Keratinocyte (primary cell): ENCODE measurements around the gene XPNPEP2. TPM values are rescaled to one million over a fixed set of nuclear protein-coding genes. Genes with fewer than 3 reads are reported as not detected.

ENCODE experiments used
- DNase-seq: peaks from one replicate; pipeline ENCODE4 v3.0.0-alpha.2; 2011; ENCODE audit warnings: low read depth, missing footprints, low spot score
- FAIRE-seq: peaks from 2 replicates; lab custom pipeline; 2011; peaks lifted over from hg19 to GRCh38; lab: Jason Lieb, UNC
- H2AFZ ChIP-seq: 2 replicates; pipeline ENCODE4 v1.6.0; 2012; ENCODE audit warnings: low read length, control low read depth, inconsistent platforms; ENCODE audit not compliant: control insufficient read depth
- H3K27ac ChIP-seq: 2 replicates; pipeline ENCODE4 v1.5.1; 2011; ENCODE audit warnings: low read length; ENCODE audit not compliant: control insufficient read depth, insufficient read depth
- H3K27me3 ChIP-seq: 3 replicates; pipeline ENCODE4 v1.6.0; 2011; ENCODE audit warnings: low read length; ENCODE audit not compliant: control insufficient read depth, insufficient read depth; ENCODE audit errors: extremely low read depth
- H3K36me3 ChIP-seq, 2 experiments: 2 replicates in 1 of 2; 3 replicates in 1 of 2; pipeline ENCODE4 v1.5.1; 2011; ENCODE audit warnings: low read length in 2 of 2, mild to moderate bottlenecking in 1 of 2; ENCODE audit not compliant: control insufficient read depth in 2 of 2, insufficient read depth in 2 of 2; ENCODE audit errors: extremely low read depth in 1 of 2
- H3K4me1 ChIP-seq: 3 replicates; pipeline ENCODE4 v1.5.1; 2011; ENCODE audit warnings: low read length; ENCODE audit not compliant: control insufficient read depth, insufficient read depth; ENCODE audit errors: extremely low read depth
- H3K4me2 ChIP-seq: 3 replicates; pipeline ENCODE4 v1.6.0; 2011; ENCODE audit warnings: low read depth, low read length; ENCODE audit not compliant: control insufficient read depth, insufficient read depth; ENCODE audit errors: extremely low read depth
- H3K4me3 ChIP-seq, 3 experiments: fragments of 200-600 bp in 1 of 3; sonication (generic) in 1 of 3; 2 replicates in 2 of 3; 3 replicates in 1 of 3; pipeline ENCODE4 v1.5.1; 2011 to 2016; ENCODE audit warnings: low read length in 3 of 3, mild to moderate bottlenecking in 3 of 3, control low read depth in 2 of 3, inconsistent platforms in 1 of 3, low read depth in 1 of 3, mixed read lengths in 1 of 3, mixed run types in 1 of 3, moderate library complexity in 1 of 3; ENCODE audit not compliant: control insufficient read depth in 2 of 3, insufficient read depth in 2 of 3; ENCODE audit errors: extremely low read depth in 1 of 3
- H3K79me2 ChIP-seq: 2 replicates; pipeline ENCODE4 v1.6.0; 2012; ENCODE audit warnings: low read length; ENCODE audit not compliant: control insufficient read depth, insufficient read depth
- H3K9ac ChIP-seq: 3 replicates; pipeline ENCODE4 v1.6.0; 2011; ENCODE audit warnings: low read length; ENCODE audit not compliant: control insufficient read depth, insufficient read depth; ENCODE audit errors: extremely low read depth
- H3K9me1 ChIP-seq: 3 replicates; pipeline ENCODE4 v1.6.0; 2011; ENCODE audit warnings: low read length; ENCODE audit not compliant: control insufficient read depth, insufficient read depth; ENCODE audit errors: extremely low read depth
- H3K9me3 ChIP-seq: 2 replicates; pipeline ENCODE4 v1.5.1; 2012; ENCODE audit warnings: low read depth, low read length; ENCODE audit not compliant: control insufficient read depth
- H4K20me1 ChIP-seq: 3 replicates; pipeline ENCODE4 v1.6.0; 2011; ENCODE audit warnings: low read length; ENCODE audit not compliant: control insufficient read depth, insufficient read depth; ENCODE audit errors: extremely low read depth
- EZH2 ChIP-seq: IDR thresholded peaks from one replicate; pipeline ENCODE4 v1.6.1; 2012; ENCODE audit warnings: inconsistent platforms, mild to moderate bottlenecking, low read length, moderate library complexity
- dilution Hi-C: fragments of 300-500 bp; cut with MboI; formaldehyde crosslinking; loops from one replicate; pipeline ENCODE4 v1.7.0; 2020; ENCODE audit warnings: low sequenced_read_pairs; ENCODE audit not compliant: extremely low pct_ligation_motif_present
- polyA plus RNA-seq, 5 experiments: library from polyadenylated mRNA; depleted of rRNA in 3 of 5; stranded (reverse) in 3 of 5; stranded (forward) in 1 of 5; unstranded in 1 of 5; fragments of >200 nt; gene quantifications; 1 replicate in 1 of 5; 2 replicates in 3 of 5; 3 replicates in 1 of 5; pipeline versions ENCODE4 v1.2.1 to v1.2.3, GENCODE V29; 2011 to 2012; ENCODE audit warnings: missing spikeins in 2 of 5, low read depth in 1 of 5, low replicate concordance in 1 of 5
- TF ChIP-seq, protein P1 (sequence below), 3 experiments: IDR thresholded peaks in 1 of 3; conservative IDR thresholded peaks in 1 of 3; optimal IDR thresholded peaks in 1 of 3; 2 replicates in 2 of 3; 3 replicates in 1 of 3; pipeline versions ENCODE3 to v1.5.1; 2011; ENCODE audit warnings: low read length in 3 of 3, mild to moderate bottlenecking in 3 of 3, moderate library complexity in 2 of 3, control low read depth in 1 of 3, inconsistent platforms in 1 of 3; ENCODE audit not compliant: insufficient read depth in 2 of 3; ENCODE audit errors: extremely low read depth in 1 of 3

Gene XPNPEP2
- polyA plus RNA-seq, 1 donor (not counting 4 experiments of a cell fraction or from before 2014, with no cell fraction given): not detected

DNA sequence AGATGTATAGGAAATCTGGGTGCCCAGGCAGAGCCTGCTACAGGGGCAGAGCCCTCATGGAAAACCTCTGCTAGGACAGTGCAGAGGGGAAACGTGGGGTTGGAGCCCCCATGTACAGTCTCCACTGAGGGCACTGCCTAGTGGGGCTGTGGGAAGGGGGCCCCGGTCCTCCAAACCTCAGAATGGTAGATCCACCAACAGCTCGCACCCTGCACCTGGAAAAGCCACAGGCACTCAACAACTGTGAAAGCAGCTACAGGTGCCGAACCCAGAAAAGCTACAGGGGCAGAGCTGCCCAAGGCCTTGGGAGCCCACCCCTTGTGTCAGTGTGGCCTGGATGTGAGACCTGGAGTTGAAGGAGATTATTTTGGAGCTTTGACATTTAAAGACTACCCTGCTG is 5.4 kb upstream of the XPNPEP2 start:
- no peak for FAIRE-seq
- H3K4me3 ChIP-seq: no peak overlapping the region
- no peak overlapping the region for H2AFZ ChIP-seq
- H3K9me1 ChIP-seq: no peaks in the 10 kb centered on the region
- no peak for DNase-seq
- H3K9ac ChIP-seq: no peak overlapping the region
- no peaks in the 10 kb centered on the region for H3K9me3 ChIP-seq
- H3K4me1 ChIP-seq: peaks cover 4% of the 10 kb centered on the region
- H3K27ac ChIP-seq: no peak overlapping the region
- TF ChIP-seq, protein P1, sequence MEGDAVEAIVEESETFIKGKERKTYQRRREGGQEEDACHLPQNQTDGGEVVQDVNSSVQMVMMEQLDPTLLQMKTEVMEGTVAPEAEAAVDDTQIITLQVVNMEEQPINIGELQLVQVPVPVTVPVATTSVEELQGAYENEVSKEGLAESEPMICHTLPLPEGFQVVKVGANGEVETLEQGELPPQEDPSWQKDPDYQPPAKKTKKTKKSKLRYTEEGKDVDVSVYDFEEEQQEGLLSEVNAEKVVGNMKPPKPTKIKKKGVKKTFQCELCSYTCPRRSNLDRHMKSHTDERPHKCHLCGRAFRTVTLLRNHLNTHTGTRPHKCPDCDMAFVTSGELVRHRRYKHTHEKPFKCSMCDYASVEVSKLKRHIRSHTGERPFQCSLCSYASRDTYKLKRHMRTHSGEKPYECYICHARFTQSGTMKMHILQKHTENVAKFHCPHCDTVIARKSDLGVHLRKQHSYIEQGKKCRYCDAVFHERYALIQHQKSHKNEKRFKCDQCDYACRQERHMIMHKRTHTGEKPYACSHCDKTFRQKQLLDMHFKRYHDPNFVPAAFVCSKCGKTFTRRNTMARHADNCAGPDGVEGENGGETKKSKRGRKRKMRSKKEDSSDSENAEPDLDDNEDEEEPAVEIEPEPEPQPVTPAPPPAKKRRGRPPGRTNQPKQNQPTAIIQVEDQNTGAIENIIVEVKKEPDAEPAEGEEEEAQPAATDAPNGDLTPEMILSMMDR (optimal IDR thresholded peaks at IDR 0.05 in 1 of 3, IDR thresholded peaks at IDR 0.05 in 1 of 3, conservative IDR thresholded peaks at IDR 0.05 in 1 of 3; ENCODE audit: extremely low read depth in 1 of 3, insufficient read depth in 2 of 3, low read length in 3 of 3): no peak
- no peak for TF ChIP-seq EZH2
- no peak overlapping the region for H3K4me2 ChIP-seq
- H4K20me1 ChIP-seq: no peaks in the 10 kb centered on the region
- no peaks in the 10 kb centered on the region for H3K36me3 ChIP-seq
- no peaks in the 10 kb centered on the region for H3K79me2 ChIP-seq
- no peaks in the 10 kb centered on the region for H3K27me3 ChIP-seq
- dilution Hi-C loops: no loop called here

- Histone ChIP-seq H3K27me3 (no peaks in the 10 kb centered on the region), H3K4me2 (no peak overlapping the region), H4K20me1 (no peaks in the 10 kb centered on the region), H3K9me3 (no peaks in the 10 kb centered on the region), H3K9ac (no peak overlapping the region), H3K9me1 (no peaks in the 10 kb centered on the region), H3K36me3 (no peaks in the 10 kb centered on the region), H3K4me3 (no peak overlapping the region), H3K79me2 (no peaks in the 10 kb centered on the region), H2AFZ (no peak overlapping the region), H3K27ac (no peak overlapping the region), H3K4me1 (peaks cover 4% of the 10 kb centered on the region)
- no peak for FAIRE-seq
- no peak for DNase-seq
- dilution Hi-C loops: no loop called here
- TF ChIP-seq, protein P1 (optimal IDR thresholded peaks at IDR 0.05 in 1 of 3, IDR thresholded peaks at IDR 0.05 in 1 of 3, conservative IDR thresholded peaks at IDR 0.05 in 1 of 3; ENCODE audit: extremely low read depth in 1 of 3, insufficient read depth in 2 of 3, low read length in 3 of 3): no peak
- TF ChIP-seq EZH2: no peak
Observed at GRCh38 chrX:129736491-129736890, 2.3 kb upstream of the XPNPEP2 start.
